ENCODE data around the gene CDC42BPA. TPM values are rescaled to one million over a fixed set of nuclear protein-coding genes. Genes with fewer than 3 reads are reported as not detected.

Gene CDC42BPA
- polyA plus RNA-seq, 1 donor (not counting 4 experiments of a cell fraction or from before 2014, with no cell fraction given) = 9.2 TPM

DNA sequence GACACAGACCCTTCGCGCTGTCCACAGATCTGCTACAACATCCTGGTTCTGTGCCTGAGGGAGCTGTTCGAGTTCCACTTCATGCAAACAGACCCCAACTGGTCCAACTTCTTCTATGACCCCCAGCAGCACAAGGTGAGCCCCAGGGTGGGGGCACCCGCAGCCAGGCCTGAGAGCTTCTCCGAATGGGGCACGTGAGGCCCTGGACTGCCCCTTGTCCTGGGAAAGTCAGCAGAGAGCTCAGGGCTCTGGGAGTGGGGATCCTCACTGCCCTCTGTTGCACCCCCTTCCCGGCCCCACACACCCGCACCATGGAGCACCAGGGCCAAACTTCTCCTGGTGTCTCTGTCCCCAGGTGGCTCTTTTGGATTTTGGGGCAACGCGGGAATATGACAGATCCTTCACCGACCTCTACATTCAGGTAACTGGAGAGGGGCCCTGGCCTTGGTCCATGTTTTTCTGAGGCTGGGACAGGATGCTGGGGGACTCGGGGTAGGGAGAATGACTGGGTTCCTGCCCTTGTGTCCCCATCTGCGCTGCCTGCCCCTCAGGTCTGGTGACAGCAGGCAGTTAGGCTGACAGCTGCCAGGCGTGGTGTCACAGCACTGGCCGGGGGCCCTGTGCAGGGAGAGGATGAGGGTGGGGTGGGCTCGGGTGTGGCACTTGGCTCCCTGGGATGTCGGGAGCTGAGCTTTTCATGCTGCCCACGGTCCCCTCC lies 333.6 kb downstream of the CDC42BPA start:
- FAIRE-seq = no peak
- dilution Hi-C loops (cut with MboI; ENCODE audit: extremely low pct_ligation_motif_present, low sequenced_read_pairs) = no loop called here

DNA sequence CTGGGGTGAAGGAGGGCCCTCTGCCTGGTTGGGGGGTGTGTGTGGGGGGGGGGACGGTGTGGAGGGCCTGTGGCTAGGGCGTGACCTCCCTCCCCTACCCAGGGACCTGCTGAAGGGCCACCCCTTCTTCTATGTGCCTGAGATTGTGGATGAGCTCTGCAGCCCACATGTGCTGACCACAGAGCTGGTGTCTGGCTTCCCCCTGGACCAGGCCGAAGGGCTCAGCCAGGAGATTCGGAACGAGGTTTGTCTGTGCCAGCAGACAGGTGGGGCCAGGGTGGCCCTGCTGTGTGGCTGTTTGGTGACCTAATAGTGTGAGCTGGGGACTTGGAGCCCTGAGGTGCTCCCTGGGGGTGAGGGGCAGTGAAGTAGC lies 334.3 kb downstream of the CDC42BPA start:
- Histone ChIP-seq H3K4me1 (ENCODE audit: control insufficient read depth, extremely low read depth, insufficient read depth, low read length) (no peaks in the 10 kb centered on the region), H3K9ac (ENCODE audit: control insufficient read depth, extremely low read depth, insufficient read depth, low read length) (no peak overlapping the region), H3K9me1 (ENCODE audit: control insufficient read depth, extremely low read depth, insufficient read depth, low read length) (no peaks in the 10 kb centered on the region), H3K79me2 (ENCODE audit: control insufficient read depth, insufficient read depth, low read length) (no peaks in the 10 kb centered on the region), H3K9me3 (ENCODE audit: control insufficient read depth, low read depth, low read length) (no peaks in the 10 kb centered on the region), H3K27me3 (ENCODE audit: control insufficient read depth, extremely low read depth, insufficient read depth, low read length) (no peaks in the 10 kb centered on the region), H4K20me1 (ENCODE audit: control insufficient read depth, extremely low read depth, insufficient read depth, low read length) (no peaks in the 10 kb centered on the region), H3K36me3 (ENCODE audit: control insufficient read depth in 2 of 2, extremely low read depth in 1 of 2, insufficient read depth in 2 of 2, low read length in 2 of 2) (peaks cover 0 to 2% of the 10 kb centered on the region in 2 experiments), H3K27ac (ENCODE audit: control insufficient read depth, insufficient read depth, low read length) (no peak overlapping the region), H3K4me2 (ENCODE audit: control insufficient read depth, extremely low read depth, insufficient read depth, low read depth, low read length) (no peak overlapping the region), H3K4me3 (ENCODE audit: control insufficient read depth in 2 of 3, extremely low read depth in 1 of 3, insufficient read depth in 2 of 3, low read depth in 1 of 3, low read length in 3 of 3) (no peak overlapping the region), H2AFZ (ENCODE audit: control insufficient read depth, low read length) (no peak overlapping the region)
- dilution Hi-C loops (cut with MboI; ENCODE audit: extremely low pct_ligation_motif_present, low sequenced_read_pairs) = no loop called here
- no peak for TF ChIP-seq EZH2 (IDR thresholded peaks at IDR 0.05; ENCODE audit: low read length)
- no peak for FAIRE-seq
- DNase-seq (ENCODE audit: low read depth, low spot score) = no peak

More for the DNA sequence above, 333.6 kb downstream of the CDC42BPA start:
- no peak overlapping the region for H3K9ac ChIP-seq (ENCODE audit: control insufficient read depth, extremely low read depth, insufficient read depth, low read length)
- H3K4me1 ChIP-seq (ENCODE audit: control insufficient read depth, extremely low read depth, insufficient read depth, low read length) = no peaks in the 10 kb centered on the region
- no peak for TF ChIP-seq EZH2 (IDR thresholded peaks at IDR 0.05; ENCODE audit: low read length)
- TF ChIP-seq, protein P1, sequence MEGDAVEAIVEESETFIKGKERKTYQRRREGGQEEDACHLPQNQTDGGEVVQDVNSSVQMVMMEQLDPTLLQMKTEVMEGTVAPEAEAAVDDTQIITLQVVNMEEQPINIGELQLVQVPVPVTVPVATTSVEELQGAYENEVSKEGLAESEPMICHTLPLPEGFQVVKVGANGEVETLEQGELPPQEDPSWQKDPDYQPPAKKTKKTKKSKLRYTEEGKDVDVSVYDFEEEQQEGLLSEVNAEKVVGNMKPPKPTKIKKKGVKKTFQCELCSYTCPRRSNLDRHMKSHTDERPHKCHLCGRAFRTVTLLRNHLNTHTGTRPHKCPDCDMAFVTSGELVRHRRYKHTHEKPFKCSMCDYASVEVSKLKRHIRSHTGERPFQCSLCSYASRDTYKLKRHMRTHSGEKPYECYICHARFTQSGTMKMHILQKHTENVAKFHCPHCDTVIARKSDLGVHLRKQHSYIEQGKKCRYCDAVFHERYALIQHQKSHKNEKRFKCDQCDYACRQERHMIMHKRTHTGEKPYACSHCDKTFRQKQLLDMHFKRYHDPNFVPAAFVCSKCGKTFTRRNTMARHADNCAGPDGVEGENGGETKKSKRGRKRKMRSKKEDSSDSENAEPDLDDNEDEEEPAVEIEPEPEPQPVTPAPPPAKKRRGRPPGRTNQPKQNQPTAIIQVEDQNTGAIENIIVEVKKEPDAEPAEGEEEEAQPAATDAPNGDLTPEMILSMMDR (optimal IDR thresholded peaks at IDR 0.05 in 1 of 3, IDR thresholded peaks at IDR 0.05 in 1 of 3, conservative IDR thresholded peaks at IDR 0.05 in 1 of 3; ENCODE audit: extremely low read depth in 1 of 3, insufficient read depth in 2 of 3, low read length in 3 of 3) = no peak
- no peak for DNase-seq (ENCODE audit: low read depth, low spot score)
- H3K27me3 ChIP-seq (ENCODE audit: control insufficient read depth, extremely low read depth, insufficient read depth, low read length) = no peaks in the 10 kb centered on the region
- H3K79me2 ChIP-seq (ENCODE audit: control insufficient read depth, insufficient read depth, low read length) = no peaks in the 10 kb centered on the region
- no peak overlapping the region for H3K4me2 ChIP-seq (ENCODE audit: control insufficient read depth, extremely low read depth, insufficient read depth, low read depth, low read length)
- no peak overlapping the region for H3K27ac ChIP-seq (ENCODE audit: control insufficient read depth, insufficient read depth, low read length)
- H3K9me1 ChIP-seq (ENCODE audit: control insufficient read depth, extremely low read depth, insufficient read depth, low read length) = no peaks in the 10 kb centered on the region
- H3K4me3 ChIP-seq (ENCODE audit: control insufficient read depth in 2 of 3, extremely low read depth in 1 of 3, insufficient read depth in 2 of 3, low read depth in 1 of 3, low read length in 3 of 3) = no peak overlapping the region
- H3K9me3 ChIP-seq (ENCODE audit: control insufficient read depth, low read depth, low read length) = no peaks in the 10 kb centered on the region
- H2AFZ ChIP-seq (ENCODE audit: control insufficient read depth, low read length) = no peak overlapping the region
- H3K36me3 ChIP-seq (ENCODE audit: control insufficient read depth in 2 of 2, extremely low read depth in 1 of 2, insufficient read depth in 2 of 2, low read length in 2 of 2) = peaks cover 0 to 2% of the 10 kb centered on the region in 2 experiments
- no peaks in the 10 kb centered on the region for H4K20me1 ChIP-seq (ENCODE audit: control insufficient read depth, extremely low read depth, insufficient read depth, low read length)
